Neuronal stem cell (in vitro differentiated cells): ENCODE data around the gene MLF2.

Experiments
- DNase-seq: peaks from one replicate; pipeline ENCODE4 v3.0.0-alpha.2; 2013; ENCODE audit warnings: low spot score
- H2AFZ ChIP-seq: one replicate; pipeline ENCODE4 v1.6.1; 2013; ENCODE audit warnings: mild to moderate bottlenecking, low read length, inconsistent platforms
- H2AK5ac ChIP-seq: 2 replicates; pipeline ENCODE4 v1.6.1; 2013; ENCODE audit warnings: low read depth, mild to moderate bottlenecking, inconsistent platforms, low read length, moderate library complexity, mixed read lengths
- H2BK120ac ChIP-seq: 2 replicates; pipeline ENCODE4 v1.6.1; 2013; ENCODE audit warnings: low read depth, mild to moderate bottlenecking, inconsistent platforms, low read length, moderate library complexity, mixed read lengths
- H2BK12ac ChIP-seq: one replicate; pipeline ENCODE4 v1.6.1; 2013; ENCODE audit warnings: low read length, inconsistent platforms
- H2BK15ac ChIP-seq: 2 replicates; pipeline ENCODE4 v1.6.1; 2013; ENCODE audit warnings: mild to moderate bottlenecking, low read length, inconsistent platforms, mixed read lengths
- H2BK5ac ChIP-seq: one replicate; pipeline ENCODE4 v1.6.1; 2013; ENCODE audit warnings: inconsistent platforms, mild to moderate bottlenecking, low read length, moderate library complexity
- H3K14ac ChIP-seq: one replicate; pipeline ENCODE4 v1.6.1; 2013; ENCODE audit warnings: low read length, inconsistent platforms
- H3K18ac ChIP-seq: 2 replicates; pipeline ENCODE4 v1.6.1; 2013; ENCODE audit warnings: low read length, inconsistent platforms
- H3K23ac ChIP-seq: 2 replicates; pipeline ENCODE4 v1.6.1; 2013; ENCODE audit warnings: low read depth, mild to moderate bottlenecking, mixed read lengths, low read length, inconsistent platforms; ENCODE audit not compliant: poor library complexity
- H3K27ac ChIP-seq: replicated peaks from 3 replicates; pipeline ENCODE4 v1.5.1; 2013; ENCODE audit warnings: low read length, inconsistent platforms
- H3K27me3 ChIP-seq, 3 experiments: 2 replicates each; pipeline ENCODE4 v1.6.1; 2013; ENCODE audit warnings: low read length in 3 of 3, mild to moderate bottlenecking in 2 of 3, inconsistent platforms in 1 of 3, low read depth in 1 of 3, mixed read lengths in 1 of 3, moderate library complexity in 1 of 3; ENCODE audit not compliant: control insufficient read depth in 3 of 3, insufficient read depth in 3 of 3
- H3K36me3 ChIP-seq, 2 donors: replicated peaks in 1 of 2; 2 replicates each; pipeline ENCODE4 v1.6.1; 2013; ENCODE audit warnings: low read length in 2 of 2; ENCODE audit not compliant: control insufficient read depth in 2 of 2, insufficient read depth in 2 of 2
- H3K4ac ChIP-seq: 2 replicates; pipeline ENCODE4 v1.6.1; 2013; ENCODE audit warnings: inconsistent platforms, mild to moderate bottlenecking, low read length, moderate library complexity
- H3K4me1 ChIP-seq, 2 donors: 1 replicate in 1 of 2; 2 replicates in 1 of 2; pipeline ENCODE4 v1.6.1; 2013; ENCODE audit warnings: low read length in 2 of 2, low read depth in 1 of 2; ENCODE audit not compliant: control insufficient read depth in 2 of 2, insufficient read depth in 1 of 2
- H3K4me2 ChIP-seq: one replicate; pipeline ENCODE4 v1.6.1; 2013; ENCODE audit warnings: mild to moderate bottlenecking, low read length, inconsistent platforms; ENCODE audit not compliant: insufficient read depth, poor library complexity, severe bottlenecking
- H3K4me3 ChIP-seq, 2 donors: 2 replicates each; pipeline ENCODE4 v1.5.1; 2013; ENCODE audit warnings: low read length in 2 of 2, mild to moderate bottlenecking in 2 of 2, inconsistent platforms in 1 of 2, moderate library complexity in 1 of 2
- H3K79me1 ChIP-seq: one replicate; pipeline ENCODE4 v1.6.1; 2013; ENCODE audit warnings: low read depth, mild to moderate bottlenecking, inconsistent platforms, low read length, moderate library complexity
- H3K9ac ChIP-seq: one replicate; pipeline ENCODE4 v1.6.1; 2013; ENCODE audit warnings: mild to moderate bottlenecking, low read depth, low read length, inconsistent platforms; ENCODE audit not compliant: poor library complexity
- H3K9me3 ChIP-seq, 2 donors: replicated peaks in 1 of 2; 2 replicates each; pipeline versions ENCODE3 to v1.6.1; 2013; ENCODE audit warnings: low read length in 2 of 2, mild to moderate bottlenecking in 2 of 2, inconsistent platforms in 1 of 2, low read depth in 1 of 2, mixed read lengths in 1 of 2, moderate library complexity in 1 of 2; ENCODE audit not compliant: control insufficient read depth in 2 of 2, insufficient read depth in 1 of 2
- H4K8ac ChIP-seq: one replicate; pipeline ENCODE4 v1.6.1; 2013; ENCODE audit warnings: low read depth, mild to moderate bottlenecking, inconsistent platforms, low read length, moderate library complexity
- H4K91ac ChIP-seq: one replicate; pipeline ENCODE4 v1.6.1; 2013; ENCODE audit warnings: low read length, low read depth, mild to moderate bottlenecking, inconsistent platforms; ENCODE audit not compliant: poor library complexity
- WGBS, 2 donors: extraction: QIAGEN DNeasy Blood & Tissue Kit; methylation state at CpG; one replicate each; pipeline ENCODE4 v1.1.7; 2013; ENCODE audit warnings: missing lambda C conversion rate in 2 of 2, mixed read lengths in 1 of 2; ENCODE audit not compliant: insufficient read length in 2 of 2, insufficient replicate concordance in 1 of 2; ENCODE audit errors: extremely low coverage in 2 of 2; 5-methylcytosine and 5-hydroxymethylcytosine counted together

The MLF2 gene

GRCh38 chr12:6777386-6777785, 24.4 kb upstream of the MLF2 start:
- no peak for DNase-seq
- Histone ChIP-seq H2BK120ac (no peak overlapping the region), H2AFZ (no peak overlapping the region), H3K14ac (no peak overlapping the region), H3K27me3 (no peaks in the 10 kb centered on the region), H3K79me1 (no peaks in the 10 kb centered on the region), H4K8ac (no peak overlapping the region), H3K4me2 (no peak overlapping the region), H3K4me3 (no peak overlapping the region), H3K27ac (no peak overlapping the region), H4K91ac (no peak overlapping the region), H3K18ac (no peak overlapping the region), H3K36me3 (peaks cover 14 to 43% of the 10 kb centered on the region in 2 donors), H2BK15ac (no peak overlapping the region), H3K4me1 (peaks cover 27% of the 10 kb centered on the region in 2 donors), H3K4ac (no peak overlapping the region), H3K9me3 (no peaks in the 10 kb centered on the region), H2AK5ac (no peak overlapping the region), H2BK5ac (no peak overlapping the region), H3K23ac (no peak overlapping the region), H3K9ac (no peak overlapping the region), H2BK12ac (no peak overlapping the region)
- no CpG with 5 or more reads among the region's 5 CpGs for whole genome bisulfite sequencing, 2 donors

- Histone ChIP-seq H2BK5ac (no peak overlapping the region), H3K18ac (no peak overlapping the region), H3K4me2 (no peak overlapping the region), H4K91ac (no peak overlapping the region), H3K14ac (no peak overlapping the region), H3K4me1 (peaks cover 27 to 41% of the 10 kb centered on the region in 2 donors), H4K8ac (no peak overlapping the region), H3K79me1 (peaks cover 2% of the 10 kb centered on the region), H3K27me3 (peaks cover 0 to 2% (median 0%) of the 10 kb centered on the region in 3 experiments), H3K9ac (no peak overlapping the region), H2AK5ac (no peak overlapping the region), H3K23ac (no peak overlapping the region), H3K9me3 (peaks cover 0 to under 1% of the 10 kb centered on the region in 2 donors), H3K4ac (no peak overlapping the region), H2BK120ac (no peak overlapping the region), H3K4me3 (no peak overlapping the region), H3K36me3 (peaks cover 28 to 59% of the 10 kb centered on the region in 2 donors), H3K27ac (no peak overlapping the region), H2BK12ac (no peak overlapping the region), H2AFZ (no peak overlapping the region), H2BK15ac (no peak overlapping the region)
- WGBS, 2 donors, result no CpG with 5 or more reads among the region's 16 CpGs
- DNase-seq, result no peak
Observed at GRCh38 chr12:6775185-6776174, 22.5 kb upstream of the MLF2 start.

GRCh38 chr12:6774499-6775062, 21.6 kb upstream of the MLF2 start:
- Histone ChIP-seq H3K14ac (no peak overlapping the region), H2AK5ac (no peak overlapping the region), H3K4me1 (peaks cover 25 to 47% of the 10 kb centered on the region in 2 donors), H2BK15ac (peak overlapping the region; percentile 70), H2AFZ (no peak overlapping the region), H3K27ac (no peak overlapping the region), H2BK12ac (no peak overlapping the region), H3K4ac (no peak overlapping the region), H3K36me3 (peaks cover 34 to 68% of the 10 kb centered on the region in 2 donors), H3K9me3 (peaks cover 0 to 2% of the 10 kb centered on the region in 2 donors), H2BK5ac (peak overlapping the region; percentile 2), H3K4me2 (no peak overlapping the region), H3K9ac (no peak overlapping the region), H3K18ac (no peak overlapping the region), H4K91ac (no peak overlapping the region), H3K4me3 (no peak overlapping the region), H4K8ac (no peak overlapping the region), H3K27me3 (peaks cover 0 to 2% (median 0%) of the 10 kb centered on the region in 3 experiments), H3K79me1 (peaks cover 5% of the 10 kb centered on the region), H3K23ac (no peak overlapping the region), H2BK120ac (no peak overlapping the region)
- no CpG with 5 or more reads among the region's 15 CpGs for WGBS, 2 donors
- no peak for DNase-seq
